HFFc6 (cell line): ENCODE data around the gene TRIM26. TPM values are rescaled to one million over a fixed set of nuclear protein-coding genes. Genes with fewer than 3 reads are reported as not detected.
"Not testable (repeated sequence)": the region's sequence is repeated elsewhere in the genome, so short reads cannot be mapped to it uniquely, and the experiment has no call there.

Source experiments
- DNase-seq: peaks from one replicate; pipeline ENCODE4 v3.0.0-alpha.2; 2018
- H3K27ac Mint-ChIP-seq: 2 replicates; pipeline ENCODE4 v1.8.0; 2020; ENCODE audit warnings: mild to moderate bottlenecking, mixed read lengths
- H3K27me3 Mint-ChIP-seq: 2 replicates; pipeline ENCODE4 v1.8.0; 2021; ENCODE audit warnings: mild to moderate bottlenecking, moderate library complexity, mixed read lengths; ENCODE audit not compliant: insufficient read depth
- H3K36me3 Mint-ChIP-seq: 2 replicates; pipeline ENCODE4 v1.8.0; 2021; ENCODE audit warnings: low read depth, mixed read lengths
- H3K4me1 Mint-ChIP-seq: 2 replicates; pipeline ENCODE4 v1.8.0; 2020; ENCODE audit warnings: low read depth, mixed read lengths
- H3K4me3 Mint-ChIP-seq: 2 replicates; pipeline ENCODE4 v1.8.0; 2020; ENCODE audit warnings: mild to moderate bottlenecking, moderate library complexity, mixed read lengths
- H3K9me3 Mint-ChIP-seq: 2 replicates; pipeline ENCODE4 v1.8.0; 2020; ENCODE audit warnings: mild to moderate bottlenecking, mixed read lengths
- CTCF ChIP-seq: fragments of 200-600 bp; sonication (generic); IDR thresholded peaks from 2 replicates; pipeline ENCODE4 v1.5.0; 2021; ENCODE audit warnings: antibody characterized with exemption, mild to moderate bottlenecking
- total RNA-seq, 6 experiments: library from RNA; stranded (reverse); fragmentation: NEBNext Ultra II Directional; extraction: Animal tissue kit (Norgen Biotek cat#: 25700); gene quantifications; 2 replicates in 1 of 6; 3 replicates in 5 of 6; pipeline ENCODE4 v1.2.3, GENCODE V29; 2021

The TRIM26 gene
- total RNA-seq, 6 experiments from 2014 or later: 29.4 to 34.4 (median 32.2) TPM

GRCh38 chr6:30167101-30167500 is 46.1 kb downstream of the TRIM26 start:
- no peaks in the 10 kb centered on the region for H3K4me1 Mint-ChIP-seq
- H3K27ac Mint-ChIP-seq: no peak overlapping the region
- no peaks in the 10 kb centered on the region for H3K36me3 Mint-ChIP-seq
- TF ChIP-seq CTCF: no peak
- H3K27me3 Mint-ChIP-seq: peaks cover 27% of the 10 kb centered on the region
- no peak for DNase-seq
- no peaks in the 10 kb centered on the region for H3K9me3 Mint-ChIP-seq
- no peak overlapping the region for H3K4me3 Mint-ChIP-seq

GRCh38 chr6:30165238-30165637 is 48.0 kb downstream of the TRIM26 start:
- H3K27me3 Mint-ChIP-seq: peaks cover 22% of the 10 kb centered on the region
- not testable (repeated sequence) for DNase-seq, H3K27ac Mint-ChIP-seq, H3K36me3 Mint-ChIP-seq, H3K9me3 Mint-ChIP-seq, H3K4me1 Mint-ChIP-seq, H3K4me3 Mint-ChIP-seq

GRCh38 chr6:30164714-30165113 is 48.5 kb downstream of the TRIM26 start:
- TF ChIP-seq CTCF: no peak
- Mint-ChIP-seq H3K27ac (no peak overlapping the region), H3K9me3 (no peaks in the 10 kb centered on the region), H3K27me3 (peaks cover 22% of the 10 kb centered on the region), H3K36me3 (no peaks in the 10 kb centered on the region), H3K4me3 (no peak overlapping the region), H3K4me1 (no peaks in the 10 kb centered on the region)
- DNase-seq: no peak

GRCh38 chr6:30163918-30164654 is 49.1 kb downstream of the TRIM26 start:
- peaks cover 21% of the 10 kb centered on the region for H3K27me3 Mint-ChIP-seq

GRCh38 chr6:30163090-30163917 is 49.9 kb downstream of the TRIM26 start, which contains the start of gene TRIM15:
Gene TRIM15, plus strand, starts transcription at chr6:30163546. Its CDS starts 139 bp downstream, at chr6:30163685.
- no peak for TF ChIP-seq CTCF
- H3K27ac Mint-ChIP-seq: no peak within 1 kb of the TSS
- no peaks in the 10 kb centered on the region for H3K9me3 Mint-ChIP-seq
- peaks cover 3% of the 10 kb centered on the region; the same call in 1 of the 2 replicates for H3K4me1 Mint-ChIP-seq
- no peaks in the 10 kb centered on the region for H3K36me3 Mint-ChIP-seq
- no peak within 1 kb of the TSS for H3K4me3 Mint-ChIP-seq
- H3K27me3 Mint-ChIP-seq: peaks cover 22% of the 10 kb centered on the region
- DNase-seq: no peak

More at GRCh38 chr6:30163918-30164654, 49.1 kb downstream of the TRIM26 start:
- H3K27ac Mint-ChIP-seq: no peak overlapping the region
- TF ChIP-seq CTCF: no peak
- no peaks in the 10 kb centered on the region for H3K4me1 Mint-ChIP-seq
- no peaks in the 10 kb centered on the region for H3K36me3 Mint-ChIP-seq
- H3K9me3 Mint-ChIP-seq: no peaks in the 10 kb centered on the region
- no peak overlapping the region for H3K4me3 Mint-ChIP-seq
- no peak for DNase-seq
